Panc1 (cell line): ENCODE data around the gene MYCBPAP.

Experiments
- POLR2AphosphoS5 ChIP-seq: IDR thresholded peaks from 2 replicates; pipeline ENCODE4 v1.6.1; 2012; ENCODE audit warnings: mild to moderate bottlenecking, low read depth, low read length, moderate library complexity
- SIN3A ChIP-seq: IDR thresholded peaks from 2 replicates; pipeline ENCODE4 v1.6.1; 2012; ENCODE audit warnings: low read depth, mild to moderate bottlenecking, low read length, moderate library complexity, borderline replicate concordance; ENCODE audit not compliant: insufficient read depth
- TF ChIP-seq, protein P1 (sequence below): fragments of 450-650 bp; IDR thresholded peaks from 2 replicates; pipeline ENCODE4 v1.5.1; 2017; ENCODE audit warnings: mild to moderate bottlenecking
- TF ChIP-seq, protein P2 (sequence below), 2 experiments: IDR thresholded peaks; 2 replicates each; pipeline ENCODE4 v1.6.1; 2011 to 2012; ENCODE audit warnings: low read depth in 2 of 2, control low read depth in 1 of 2, low read length in 1 of 2, mild to moderate bottlenecking in 1 of 2, moderate library complexity in 1 of 2; ENCODE audit not compliant: insufficient read depth in 1 of 2

DNA sequence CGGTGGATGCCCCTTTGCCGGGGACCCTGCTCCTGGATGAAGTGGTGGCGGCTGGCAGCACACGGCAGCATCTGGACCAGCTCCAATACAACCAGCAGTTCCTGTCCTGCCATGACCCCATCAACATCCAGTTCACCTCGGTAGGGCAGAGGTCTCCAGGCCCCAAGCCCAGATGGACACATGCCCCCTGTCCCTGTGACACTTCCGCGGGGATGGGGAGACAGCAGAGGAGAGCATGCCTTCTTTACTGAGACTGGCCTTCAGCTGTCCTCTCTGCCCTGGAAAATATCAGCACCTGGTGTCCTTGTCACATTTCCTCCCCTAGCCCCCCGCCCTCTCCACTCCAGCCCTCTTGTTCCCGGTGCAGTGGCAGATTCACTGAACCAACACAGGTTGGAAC lies 45.8 kb upstream of the MYCBPAP start:
- TF ChIP-seq, protein P1, sequence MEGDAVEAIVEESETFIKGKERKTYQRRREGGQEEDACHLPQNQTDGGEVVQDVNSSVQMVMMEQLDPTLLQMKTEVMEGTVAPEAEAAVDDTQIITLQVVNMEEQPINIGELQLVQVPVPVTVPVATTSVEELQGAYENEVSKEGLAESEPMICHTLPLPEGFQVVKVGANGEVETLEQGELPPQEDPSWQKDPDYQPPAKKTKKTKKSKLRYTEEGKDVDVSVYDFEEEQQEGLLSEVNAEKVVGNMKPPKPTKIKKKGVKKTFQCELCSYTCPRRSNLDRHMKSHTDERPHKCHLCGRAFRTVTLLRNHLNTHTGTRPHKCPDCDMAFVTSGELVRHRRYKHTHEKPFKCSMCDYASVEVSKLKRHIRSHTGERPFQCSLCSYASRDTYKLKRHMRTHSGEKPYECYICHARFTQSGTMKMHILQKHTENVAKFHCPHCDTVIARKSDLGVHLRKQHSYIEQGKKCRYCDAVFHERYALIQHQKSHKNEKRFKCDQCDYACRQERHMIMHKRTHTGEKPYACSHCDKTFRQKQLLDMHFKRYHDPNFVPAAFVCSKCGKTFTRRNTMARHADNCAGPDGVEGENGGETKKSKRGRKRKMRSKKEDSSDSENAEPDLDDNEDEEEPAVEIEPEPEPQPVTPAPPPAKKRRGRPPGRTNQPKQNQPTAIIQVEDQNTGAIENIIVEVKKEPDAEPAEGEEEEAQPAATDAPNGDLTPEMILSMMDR, result no peak
- TF ChIP-seq SIN3A (no peak), POLR2AphosphoS5 (no peak)
- TF ChIP-seq, protein P2, sequence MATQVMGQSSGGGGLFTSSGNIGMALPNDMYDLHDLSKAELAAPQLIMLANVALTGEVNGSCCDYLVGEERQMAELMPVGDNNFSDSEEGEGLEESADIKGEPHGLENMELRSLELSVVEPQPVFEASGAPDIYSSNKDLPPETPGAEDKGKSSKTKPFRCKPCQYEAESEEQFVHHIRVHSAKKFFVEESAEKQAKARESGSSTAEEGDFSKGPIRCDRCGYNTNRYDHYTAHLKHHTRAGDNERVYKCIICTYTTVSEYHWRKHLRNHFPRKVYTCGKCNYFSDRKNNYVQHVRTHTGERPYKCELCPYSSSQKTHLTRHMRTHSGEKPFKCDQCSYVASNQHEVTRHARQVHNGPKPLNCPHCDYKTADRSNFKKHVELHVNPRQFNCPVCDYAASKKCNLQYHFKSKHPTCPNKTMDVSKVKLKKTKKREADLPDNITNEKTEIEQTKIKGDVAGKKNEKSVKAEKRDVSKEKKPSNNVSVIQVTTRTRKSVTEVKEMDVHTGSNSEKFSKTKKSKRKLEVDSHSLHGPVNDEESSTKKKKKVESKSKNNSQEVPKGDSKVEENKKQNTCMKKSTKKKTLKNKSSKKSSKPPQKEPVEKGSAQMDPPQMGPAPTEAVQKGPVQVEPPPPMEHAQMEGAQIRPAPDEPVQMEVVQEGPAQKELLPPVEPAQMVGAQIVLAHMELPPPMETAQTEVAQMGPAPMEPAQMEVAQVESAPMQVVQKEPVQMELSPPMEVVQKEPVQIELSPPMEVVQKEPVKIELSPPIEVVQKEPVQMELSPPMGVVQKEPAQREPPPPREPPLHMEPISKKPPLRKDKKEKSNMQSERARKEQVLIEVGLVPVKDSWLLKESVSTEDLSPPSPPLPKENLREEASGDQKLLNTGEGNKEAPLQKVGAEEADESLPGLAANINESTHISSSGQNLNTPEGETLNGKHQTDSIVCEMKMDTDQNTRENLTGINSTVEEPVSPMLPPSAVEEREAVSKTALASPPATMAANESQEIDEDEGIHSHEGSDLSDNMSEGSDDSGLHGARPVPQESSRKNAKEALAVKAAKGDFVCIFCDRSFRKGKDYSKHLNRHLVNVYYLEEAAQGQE (IDR thresholded peaks at IDR 0.05; ENCODE audit: insufficient read depth in 1 of 2, low read depth in 2 of 2, low read length in 1 of 2), result no peak
